ENCODE results near the gene TRIM37. TPM values are rescaled to one million over a fixed set of nuclear protein-coding genes. Genes with fewer than 3 reads are reported as not detected.

TRIM37 gene
- total and polyA plus RNA-seq, 2 experiments from 2014 or later: 25.6 to 30.0 TPM

GRCh38 chr17:59049798-59050197, 56.9 kb downstream of the TRIM37 start:
- no peak for DNase-seq (ENCODE audit: low read depth in 1 of 2, low spot score in 1 of 2)
- TF ChIP-seq CTCF (IDR thresholded peaks at IDR 0.05; ENCODE audit: low read depth, low read length): no peak
- H3K4me1 ChIP-seq (ENCODE audit: low read depth): no peaks in the 10 kb centered on the region
- no peak overlapping the region for H3K27ac ChIP-seq
- H3K36me3 ChIP-seq: peaks cover 21% of the 10 kb centered on the region
- H3K9me3 ChIP-seq (ENCODE audit: low read depth): no peaks in the 10 kb centered on the region
- H3K4me3 ChIP-seq: no peak overlapping the region
- H3K27me3 ChIP-seq: no peaks in the 10 kb centered on the region

- peaks cover 23% of the 10 kb centered on the region for H3K36me3 ChIP-seq
- DNase-seq (ENCODE audit: low read depth in 1 of 2, low spot score in 1 of 2): no peak
- TF ChIP-seq CTCF (IDR thresholded peaks at IDR 0.05; ENCODE audit: low read depth, low read length): no peak
- H3K27me3 ChIP-seq: no peaks in the 10 kb centered on the region
- H3K27ac ChIP-seq: no peak overlapping the region
- peaks cover 6% of the 10 kb centered on the region for H3K4me1 ChIP-seq (ENCODE audit: low read depth)
- no peak overlapping the region for H3K4me3 ChIP-seq
- no peaks in the 10 kb centered on the region for H3K9me3 ChIP-seq (ENCODE audit: low read depth)
Measured at GRCh38 chr17:59047616-59048015, 59.1 kb downstream of the TRIM37 start.

- DNase-seq (ENCODE audit: low read depth in 1 of 2, low spot score in 1 of 2): peak in 1 of 2 donors; percentile 90
Measured at GRCh38 chr17:59046192-59046591, 60.5 kb downstream of the TRIM37 start.

GRCh38 chr17:59038734-59039133, 67.9 kb downstream of the TRIM37 start:
- Histone ChIP-seq H3K4me1 (ENCODE audit: low read depth) (peaks cover 6% of the 10 kb centered on the region), H3K36me3 (peaks cover 23% of the 10 kb centered on the region), H3K9me3 (ENCODE audit: low read depth) (no peaks in the 10 kb centered on the region), H3K4me3 (no peak overlapping the region), H3K27ac (peak overlapping the region; percentile 34), H3K27me3 (no peaks in the 10 kb centered on the region)
- TF ChIP-seq CTCF (IDR thresholded peaks at IDR 0.05; ENCODE audit: low read depth, low read length): no peak
- DNase-seq (ENCODE audit: low read depth in 1 of 2, low spot score in 1 of 2): peak in 1 of 2 donors; percentile 88

More at GRCh38 chr17:59046192-59046591, 60.5 kb downstream of the TRIM37 start:
- Histone ChIP-seq H3K27me3 (no peaks in the 10 kb centered on the region), H3K9me3 (ENCODE audit: low read depth) (no peaks in the 10 kb centered on the region), H3K4me1 (ENCODE audit: low read depth) (peaks cover 6% of the 10 kb centered on the region), H3K36me3 (peaks cover 25% of the 10 kb centered on the region), H3K4me3 (no peak overlapping the region), H3K27ac (no peak overlapping the region)
- TF ChIP-seq CTCF (IDR thresholded peaks at IDR 0.05; ENCODE audit: low read depth, low read length): no peak

GRCh38 chr17:59037960-59038359, 68.7 kb downstream of the TRIM37 start:
- Histone ChIP-seq H3K9me3 (ENCODE audit: low read depth) (no peaks in the 10 kb centered on the region), H3K27ac (peak overlapping the region; percentile 34), H3K36me3 (peaks cover 20% of the 10 kb centered on the region), H3K4me1 (ENCODE audit: low read depth) (peaks cover 3% of the 10 kb centered on the region), H3K27me3 (no peaks in the 10 kb centered on the region), H3K4me3 (no peak overlapping the region)
- DNase-seq (ENCODE audit: low read depth in 1 of 2, low spot score in 1 of 2): no peak
- TF ChIP-seq CTCF (IDR thresholded peaks at IDR 0.05; ENCODE audit: low read depth, low read length): no peak

GRCh38 chr17:59030811-59031210, 75.9 kb downstream of the TRIM37 start:
- no peak for TF ChIP-seq CTCF (IDR thresholded peaks at IDR 0.05; ENCODE audit: low read depth, low read length)
- Histone ChIP-seq H3K4me3 (no peak overlapping the region), H3K36me3 (no peaks in the 10 kb centered on the region), H3K4me1 (ENCODE audit: low read depth) (peaks cover 24% of the 10 kb centered on the region), H3K9me3 (ENCODE audit: low read depth) (no peaks in the 10 kb centered on the region), H3K27ac (no peak overlapping the region), H3K27me3 (no peaks in the 10 kb centered on the region)
- no peak for DNase-seq (ENCODE audit: low read depth in 1 of 2, low spot score in 1 of 2)

Data from cardiac muscle cell (in vitro differentiated cells and primary cell).